Stimulated activated CD4-positive, alpha-beta T cell treated with anti-CD3 and anti-CD28 coated beads, Interleukin-15, amount 100 ng/mL, for 1 hour (primary cell): ENCODE measurements around the gene CACNA2D4.

Source experiments
- DNase-seq, 2 donors: peaks; one replicate each; pipeline ENCODE4 v3.0.0-alpha.2; 2020; ENCODE audit warnings: low read depth in 1 of 2, low spot score in 1 of 2

The CACNA2D4 gene

DNA sequence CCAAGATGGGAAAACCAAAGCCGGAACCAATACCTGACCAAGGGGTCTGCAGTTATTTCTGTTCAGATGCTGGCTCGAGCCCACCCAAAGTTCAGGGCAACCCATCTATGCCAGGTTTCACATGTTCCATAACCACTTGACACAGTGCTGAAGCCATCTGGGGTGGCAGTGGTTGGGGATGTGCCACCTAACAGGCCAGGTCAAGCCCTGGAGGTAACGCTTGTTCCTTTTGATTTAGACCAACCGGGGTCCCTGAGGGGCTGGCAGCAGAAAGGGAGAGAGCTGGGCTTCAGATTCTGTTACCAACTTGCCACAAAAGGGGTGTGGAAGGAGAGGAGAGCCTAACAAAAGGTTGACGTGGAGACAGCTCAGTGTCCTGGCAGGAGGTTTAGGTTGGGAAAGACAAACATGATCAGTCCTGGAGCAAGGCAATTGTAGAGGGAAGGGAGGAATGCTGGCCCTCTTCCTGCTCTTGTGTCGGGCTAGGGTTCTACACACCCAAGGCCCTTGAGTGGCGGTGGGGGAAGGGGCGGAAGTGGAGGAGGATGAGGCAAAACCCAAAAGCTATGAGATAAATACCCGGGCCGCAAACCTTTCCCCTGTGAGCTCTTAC lies 31.9 kb downstream of the CACNA2D4 start:
- DNase-seq: no peak

DNA sequence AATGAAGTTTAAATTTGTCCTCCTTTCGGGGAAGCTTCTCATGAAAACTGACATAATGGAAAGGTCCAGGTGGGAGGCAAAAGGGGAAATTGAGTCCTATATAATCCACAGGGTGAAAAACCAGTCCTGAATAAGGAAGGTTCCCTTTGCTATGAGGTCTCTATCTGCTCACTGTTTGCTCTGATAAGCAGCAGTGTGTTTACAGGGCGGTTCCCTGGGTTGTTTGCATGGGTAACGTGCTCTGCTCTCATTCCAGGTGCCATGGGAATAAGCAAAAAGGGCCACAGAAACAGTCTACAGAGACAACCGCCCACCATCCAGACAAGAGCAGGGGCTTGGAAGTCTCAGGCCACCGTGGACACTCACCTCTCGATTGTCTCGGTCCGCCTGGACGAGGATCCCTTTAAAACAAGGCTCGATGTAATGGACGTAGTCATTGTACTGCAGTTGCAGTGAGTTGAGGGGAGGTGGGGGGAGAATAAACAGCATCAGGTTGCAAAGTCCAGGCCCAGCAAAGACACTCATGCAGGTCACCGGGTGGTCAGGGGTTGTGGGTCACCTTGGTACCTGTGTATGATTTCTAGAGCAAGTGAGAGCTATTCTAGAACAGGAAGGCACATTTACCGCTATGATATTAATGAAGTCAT lies 32.7 kb downstream of the CACNA2D4 start:
- DNase-seq: no peak

DNA sequence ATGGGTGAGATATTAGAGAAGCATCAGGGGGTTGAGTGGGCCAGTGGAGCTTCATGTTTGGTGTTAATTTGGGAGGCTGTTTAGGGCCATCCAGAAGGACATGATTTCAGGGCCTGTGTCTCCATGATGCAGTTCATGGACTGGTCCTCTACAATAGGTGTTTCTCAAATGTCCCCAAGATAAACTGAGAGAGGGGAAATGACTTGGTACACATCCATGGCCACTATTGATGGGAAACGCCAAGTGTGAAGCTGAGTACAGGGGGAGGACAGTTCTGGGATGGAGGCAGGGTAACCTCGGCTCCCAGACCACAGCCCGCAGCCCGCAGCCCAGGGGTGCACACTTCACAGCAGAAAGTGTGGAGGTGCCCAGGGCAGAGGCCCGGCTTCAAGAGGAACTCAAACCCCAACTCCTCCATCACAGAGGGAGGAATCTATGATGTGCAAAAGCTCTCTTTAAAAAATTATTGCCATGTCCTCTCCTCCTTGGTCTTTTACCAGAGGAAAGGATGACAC lies 33.3 kb downstream of the CACNA2D4 start:
- DNase-seq: no peak

DNA sequence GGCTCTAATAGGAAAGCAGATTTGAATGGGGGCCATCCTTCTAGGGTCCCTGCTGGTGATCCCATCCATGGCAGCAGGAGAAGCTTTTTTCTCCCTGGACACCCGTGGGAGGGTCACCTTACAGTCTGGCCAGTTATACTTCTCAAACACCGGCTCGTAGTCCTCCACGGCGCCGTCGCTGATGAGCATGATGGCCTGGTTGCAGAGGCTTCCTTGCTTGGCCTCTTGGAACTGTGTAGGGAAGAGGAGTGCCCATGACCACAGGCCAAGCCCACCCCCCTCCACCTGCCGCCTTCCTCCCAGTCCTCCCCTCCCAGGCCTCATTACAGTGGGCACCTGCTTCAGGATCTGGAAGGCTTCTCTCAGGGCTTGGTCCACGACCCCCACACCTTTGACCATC lies 33.8 kb downstream of the CACNA2D4 start:
- DNase-seq: no peak

DNA sequence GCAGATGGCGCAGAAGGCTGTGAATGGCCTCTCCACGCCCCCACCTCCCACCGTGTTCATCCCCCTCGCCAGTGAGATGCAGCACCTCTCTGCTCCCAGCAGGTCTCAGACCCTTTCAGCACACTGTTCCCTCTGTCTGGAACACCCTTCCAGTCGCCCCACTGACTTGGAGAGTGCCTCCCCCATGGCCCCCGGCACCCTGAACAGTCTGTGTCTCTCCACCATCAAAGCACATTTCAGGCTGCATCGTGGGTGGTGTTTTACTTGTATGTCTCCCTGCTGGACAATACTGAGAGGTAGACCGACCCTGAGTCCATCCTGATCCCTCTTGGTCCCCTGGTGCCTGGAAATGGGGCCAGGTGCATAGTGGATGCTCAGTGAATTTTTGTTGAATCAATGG lies 34.9 kb downstream of the CACNA2D4 start:
- DNase-seq: no peak

DNA sequence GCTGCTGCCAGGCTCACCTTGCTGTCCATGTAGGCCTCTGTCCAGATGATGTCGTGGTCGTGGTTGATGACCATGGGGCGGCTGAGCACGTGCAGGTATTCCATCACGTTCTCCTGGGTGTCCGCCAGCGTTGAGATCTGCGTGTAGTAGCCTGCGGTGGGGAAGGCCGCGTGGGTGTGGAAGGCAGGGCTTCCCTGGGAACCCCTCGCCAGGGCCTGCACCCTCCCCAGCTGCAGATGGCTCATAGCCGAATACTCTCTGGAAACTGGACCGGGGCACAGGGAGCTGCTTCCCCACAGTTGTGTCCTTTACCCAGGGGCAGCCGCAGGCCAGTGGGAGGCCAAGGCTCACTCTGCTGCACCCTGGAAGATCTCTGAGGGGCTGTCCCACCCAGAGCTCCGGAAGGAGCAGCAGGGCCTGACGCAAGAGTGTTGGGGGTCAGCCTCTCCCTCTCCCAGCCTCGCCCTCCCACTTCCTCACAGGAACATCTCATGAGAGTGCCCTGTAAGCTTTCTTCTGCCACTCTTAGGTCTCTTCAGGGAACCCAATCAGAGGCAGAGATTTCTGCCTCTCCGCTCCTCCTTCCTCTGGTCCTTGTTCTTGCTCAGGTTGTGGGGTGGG lies 35.5 kb downstream of the CACNA2D4 start:
- no peak for DNase-seq

DNA sequence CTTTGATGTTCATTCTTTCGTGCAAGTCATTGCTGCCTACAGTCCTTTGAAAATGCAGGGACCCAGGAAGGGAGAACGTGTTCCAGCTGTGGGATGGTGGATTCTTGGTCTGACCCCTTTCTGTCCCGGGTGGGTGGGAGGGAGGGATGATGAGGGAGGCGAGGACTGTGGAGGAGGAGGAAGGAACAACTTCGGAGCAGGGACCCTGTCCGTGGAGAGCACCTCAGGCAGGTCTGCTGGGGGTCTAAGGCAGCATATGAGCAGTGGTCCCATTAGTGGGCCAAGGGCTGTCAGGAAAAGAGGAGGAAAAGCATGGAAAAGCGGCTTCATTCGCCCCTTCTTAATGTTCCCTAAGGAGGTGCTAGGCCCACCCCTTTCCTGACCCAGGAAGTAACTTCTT lies 36.0 kb downstream of the CACNA2D4 start:
- no peak for DNase-seq

DNA sequence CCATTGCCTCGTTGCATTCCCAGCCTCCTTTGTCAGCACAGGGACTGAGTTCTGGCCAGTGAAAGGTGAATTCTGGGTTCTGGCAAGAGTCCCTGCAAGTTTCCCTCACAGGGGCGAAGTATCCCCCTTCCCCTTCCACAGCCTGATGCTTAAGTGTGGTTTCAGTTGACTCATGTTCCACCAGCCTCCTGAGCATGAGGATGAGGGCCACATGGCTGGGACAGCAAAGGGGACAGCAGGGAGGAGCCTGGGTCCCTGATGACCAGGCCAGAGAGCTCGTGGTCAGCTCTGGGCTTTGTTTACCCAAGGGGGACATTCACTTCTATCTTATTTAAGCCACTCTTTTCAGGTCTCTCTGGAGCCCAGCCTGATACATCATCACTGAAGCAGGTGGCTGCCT lies 36.5 kb downstream of the CACNA2D4 start:
- DNase-seq: no peak

DNA sequence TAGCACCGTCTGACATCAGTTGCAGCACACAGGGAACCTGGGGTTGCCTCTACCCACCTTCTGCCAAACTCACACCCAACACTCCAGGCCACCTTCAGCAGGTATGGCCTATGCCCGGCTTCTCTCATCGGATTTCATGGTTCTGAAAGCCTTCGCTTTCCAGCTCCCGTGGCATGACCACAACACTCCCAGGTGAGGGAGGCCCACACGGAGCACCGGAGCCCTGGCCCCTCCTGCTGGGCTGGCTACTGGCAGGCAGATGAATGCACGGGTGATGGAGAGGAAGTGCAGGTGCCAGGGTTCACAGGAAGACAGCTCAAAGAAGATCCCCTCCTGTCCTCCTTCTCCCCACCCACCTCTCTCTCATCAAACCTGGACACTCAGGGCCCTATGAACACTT lies 37.2 kb downstream of the CACNA2D4 start:
- no peak for DNase-seq

DNA sequence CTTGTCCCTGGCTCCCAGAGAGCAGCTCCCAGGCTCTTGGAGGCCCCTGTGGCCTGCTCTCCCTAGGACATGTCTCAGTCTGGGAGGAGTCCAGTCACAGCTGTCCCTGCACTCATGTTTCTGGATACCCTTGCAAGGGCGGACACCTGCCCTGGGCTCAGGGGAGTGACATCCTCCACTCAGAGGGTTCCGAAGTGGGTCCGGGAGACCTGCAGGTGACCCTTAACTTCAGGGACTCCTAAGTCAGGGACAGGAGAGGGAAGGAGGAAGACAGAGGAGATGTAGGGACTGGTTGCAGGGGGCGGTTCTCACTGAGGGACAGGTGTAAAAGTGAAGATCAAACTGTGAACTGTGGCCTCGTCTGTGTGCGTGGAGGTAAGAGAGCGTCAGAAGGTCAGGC lies 37.6 kb downstream of the CACNA2D4 start:
- no peak for DNase-seq

DNA sequence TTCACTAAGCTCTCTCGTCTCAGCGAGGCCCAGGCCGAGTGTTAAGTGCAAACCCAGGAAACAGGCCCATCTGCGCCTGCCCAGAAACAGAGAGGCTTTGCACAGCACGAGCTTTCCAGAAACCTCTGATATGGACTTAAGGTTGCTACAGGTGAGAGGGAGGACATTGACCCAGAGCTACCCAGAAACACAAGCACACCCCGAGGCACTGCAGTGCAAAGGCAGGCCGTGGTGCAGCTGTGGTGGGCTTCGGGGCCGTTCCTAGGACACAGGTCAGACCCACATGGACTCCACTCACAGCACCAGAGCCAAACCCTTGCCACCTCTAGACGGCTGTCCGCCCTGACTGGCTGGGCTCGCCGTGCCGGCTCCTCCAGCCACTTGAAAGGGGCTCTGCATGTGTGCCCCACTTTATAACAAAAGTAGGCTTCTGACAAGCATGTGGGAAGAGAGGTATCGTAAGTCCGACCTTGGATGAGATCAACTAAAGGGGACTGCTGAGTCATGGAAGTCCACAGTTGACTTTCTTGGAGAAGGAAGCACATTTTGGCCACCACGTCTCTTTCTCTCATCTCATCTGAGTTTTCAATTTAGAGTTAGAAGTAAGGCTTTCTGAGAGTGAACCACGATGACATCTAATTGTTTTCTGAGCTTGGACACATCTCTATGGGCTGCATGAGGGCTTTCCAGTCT lies 38.2 kb downstream of the CACNA2D4 start:
- no peak for DNase-seq

DNA sequence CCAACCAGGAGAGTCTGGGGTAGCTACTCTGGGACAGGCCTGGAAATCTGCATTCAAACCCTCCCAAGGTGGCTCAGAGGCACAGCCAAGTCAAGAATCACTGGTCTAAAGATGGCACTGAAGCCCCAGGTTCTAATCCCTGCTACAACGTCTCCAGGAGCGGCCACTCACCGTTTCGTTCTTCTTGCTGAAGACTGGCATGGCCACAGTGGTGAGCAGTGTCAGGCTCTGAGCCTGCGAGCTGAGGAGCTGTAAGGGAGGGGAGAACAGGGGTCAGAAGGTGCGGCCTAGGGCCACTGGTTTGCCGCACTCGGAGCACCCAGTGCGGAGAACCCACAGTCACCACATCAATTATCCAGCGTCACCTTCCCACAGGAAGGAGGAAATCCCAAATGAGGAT lies 38.8 kb downstream of the CACNA2D4 start:
- no peak for DNase-seq

DNA sequence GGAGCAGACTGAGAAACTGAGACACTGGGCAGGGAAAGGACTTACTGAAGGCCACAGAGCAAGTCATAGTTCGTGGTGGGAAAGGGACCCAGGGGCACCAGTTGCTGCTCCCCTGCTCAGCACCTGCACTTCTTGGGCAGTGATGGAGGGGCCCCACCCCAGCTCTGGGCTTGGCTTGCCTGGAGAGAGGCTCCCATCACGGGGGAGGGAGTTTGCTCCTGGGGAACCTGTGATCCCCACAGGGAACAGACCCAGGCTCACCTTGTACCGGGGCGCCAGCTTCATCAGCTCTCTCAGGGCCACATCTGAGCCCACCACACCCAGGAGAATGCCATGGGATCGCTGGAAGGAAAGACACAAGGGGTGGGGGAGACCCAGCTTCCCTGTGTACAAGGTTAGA lies 39.8 kb downstream of the CACNA2D4 start:
- no peak for DNase-seq

DNA sequence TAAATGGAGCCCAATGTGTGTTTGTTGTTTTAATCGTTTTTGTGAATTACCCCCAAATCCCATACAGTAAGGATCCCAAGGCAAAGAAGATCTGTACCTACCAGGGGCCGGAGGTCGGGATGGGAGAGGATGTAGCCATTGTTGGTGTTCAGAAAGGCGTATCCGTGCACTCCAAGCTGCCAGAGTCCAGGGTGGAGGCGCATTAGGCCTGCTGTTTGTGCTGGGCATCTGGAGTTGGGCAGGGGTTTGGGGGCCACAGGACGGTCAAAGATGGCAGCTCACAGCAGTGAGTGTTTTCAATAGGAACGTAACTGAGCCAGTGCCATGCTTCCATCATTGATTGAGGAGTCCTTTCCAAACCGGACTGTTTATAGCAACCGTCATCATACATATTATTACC lies 40.2 kb downstream of the CACNA2D4 start:
- no peak for DNase-seq

DNA sequence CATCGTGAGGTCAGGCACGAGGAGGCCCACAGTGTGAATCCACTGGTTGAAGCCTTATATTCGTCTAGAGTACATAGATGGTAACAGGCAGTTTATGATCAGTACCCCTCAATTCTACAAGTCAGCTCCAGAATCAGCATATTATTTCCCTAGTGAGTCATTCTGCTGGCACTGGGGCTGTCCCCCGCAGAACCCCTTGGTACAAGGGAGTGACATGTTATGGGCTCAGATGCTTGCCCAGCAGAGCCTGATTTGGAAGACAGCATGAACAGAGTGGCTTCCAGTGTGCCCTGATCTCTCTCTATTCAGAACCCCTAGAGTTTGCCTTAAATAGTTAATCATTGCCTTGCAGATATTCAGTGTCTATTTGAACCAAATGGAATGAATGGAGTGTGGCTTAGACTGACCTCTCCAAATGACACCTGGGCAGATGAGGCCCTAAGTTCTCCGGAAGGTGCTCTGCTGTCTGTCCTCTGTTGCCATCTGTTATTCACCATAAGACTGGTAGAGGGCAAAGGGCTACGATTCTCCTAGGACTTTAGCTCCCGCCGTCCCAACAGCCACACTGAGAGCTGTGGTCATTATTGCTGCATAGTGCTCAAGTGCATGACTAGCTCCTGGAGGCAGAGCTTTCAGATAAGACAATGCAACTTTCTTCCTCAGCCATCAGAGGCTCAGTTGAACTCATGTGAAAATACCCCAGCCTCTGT lies 41.1 kb downstream of the CACNA2D4 start:
- no peak for DNase-seq

DNA sequence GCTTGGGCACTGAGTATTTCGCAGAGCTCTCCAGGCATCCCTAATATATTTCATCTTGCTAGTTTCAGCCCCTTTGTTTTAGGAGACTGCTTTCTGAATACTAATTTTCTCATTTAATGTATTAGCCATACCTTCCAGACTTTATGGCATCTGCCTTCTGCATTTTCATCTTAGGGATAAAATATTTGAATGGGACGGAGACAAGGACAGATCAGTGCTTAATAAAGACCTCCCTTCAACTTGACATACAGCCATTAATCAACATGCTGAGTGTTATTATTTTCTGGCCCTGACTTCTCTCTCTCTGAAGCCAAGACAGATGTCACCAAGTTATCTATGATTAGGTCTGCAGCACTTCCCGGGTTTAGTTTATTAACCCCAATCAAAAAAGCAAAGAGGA lies 42.4 kb downstream of the CACNA2D4 start:
- no peak for DNase-seq

DNA sequence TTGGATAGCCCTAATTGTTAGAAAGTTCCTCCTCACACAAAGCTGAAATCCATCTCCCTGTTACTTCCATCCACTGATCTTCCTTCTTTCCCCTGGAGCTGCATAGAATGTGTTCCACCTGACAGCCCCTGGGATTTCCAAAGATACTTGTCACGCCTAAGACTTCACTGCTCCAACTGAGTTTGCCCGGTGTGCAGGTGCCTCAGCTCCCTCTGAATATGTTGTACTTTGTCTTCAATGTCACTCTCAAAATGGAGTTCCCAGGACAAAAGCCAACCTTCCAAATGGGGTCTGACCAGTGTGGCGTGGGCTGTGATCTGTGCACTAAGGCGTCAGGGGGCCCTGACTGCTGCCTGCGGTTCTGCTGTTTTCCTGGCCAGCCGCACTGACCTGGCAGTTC lies 42.8 kb downstream of the CACNA2D4 start:
- no peak for DNase-seq

DNA sequence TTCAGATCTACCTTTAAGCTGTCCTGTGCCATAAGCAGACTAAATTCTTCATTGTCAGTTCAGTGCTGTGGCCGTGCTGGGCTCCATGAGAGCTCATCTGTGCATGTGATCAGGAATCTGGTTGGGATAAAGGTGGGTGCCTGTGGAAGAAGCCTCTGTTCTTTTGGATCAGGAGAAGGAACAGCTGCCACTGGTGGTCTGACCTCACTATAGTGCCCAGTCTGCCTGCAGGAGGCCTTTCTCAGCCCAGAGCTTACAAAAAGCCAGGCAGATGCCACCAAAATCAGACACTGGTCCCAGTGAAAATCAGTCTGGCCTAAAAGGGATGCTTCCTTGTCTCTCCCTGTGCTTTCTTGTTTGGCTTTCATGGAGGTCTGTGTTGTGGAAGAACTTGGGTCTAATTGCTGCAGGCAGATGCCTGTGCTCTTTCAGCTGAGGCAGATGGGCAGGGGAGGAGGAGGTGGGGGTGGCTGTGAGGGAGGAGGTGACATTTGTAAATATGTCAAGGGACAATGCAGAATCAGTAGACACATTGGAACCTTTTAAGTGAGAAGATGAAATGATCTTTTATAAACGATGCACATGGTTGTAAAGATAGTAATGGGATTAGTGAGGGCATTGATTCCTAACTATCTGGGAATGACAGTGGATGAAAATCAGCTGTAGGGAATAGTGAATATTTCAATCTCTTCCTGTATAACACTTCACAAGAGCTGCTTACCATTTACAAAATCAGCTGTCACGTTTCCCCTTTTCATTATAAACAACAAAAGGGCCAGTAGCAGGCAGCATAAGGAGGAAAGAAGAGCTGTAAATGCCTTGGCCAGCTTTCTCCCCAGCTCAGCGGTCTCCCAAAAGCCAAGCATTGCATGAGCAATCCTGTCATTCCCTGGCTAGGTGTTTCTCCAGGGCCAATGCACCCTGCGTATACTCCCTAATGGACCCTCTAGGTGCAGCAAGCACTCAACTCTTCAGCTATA lies 44.6 kb downstream of the CACNA2D4 start:
- DNase-seq: no peak

DNA sequence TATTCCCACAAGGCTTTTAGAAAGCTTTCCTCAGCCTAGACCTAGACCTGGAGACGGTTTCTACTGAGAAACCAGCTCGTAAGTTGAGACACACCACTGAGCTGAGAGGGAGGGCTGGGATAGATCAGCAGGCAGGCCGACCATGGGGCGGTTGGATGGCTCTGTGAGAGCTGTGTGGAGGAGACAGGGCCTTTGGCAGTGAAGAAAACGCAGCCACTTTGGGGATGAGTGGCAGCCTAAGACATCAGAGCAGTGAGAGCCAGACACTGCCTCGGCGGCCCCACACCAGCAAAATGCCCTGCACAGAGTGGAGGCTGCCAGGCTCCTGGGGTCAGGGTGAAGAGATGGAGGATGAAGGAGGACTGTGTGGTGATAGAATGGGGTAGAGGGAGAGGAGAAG lies 46.0 kb downstream of the CACNA2D4 start:
- DNase-seq: no peak

DNA sequence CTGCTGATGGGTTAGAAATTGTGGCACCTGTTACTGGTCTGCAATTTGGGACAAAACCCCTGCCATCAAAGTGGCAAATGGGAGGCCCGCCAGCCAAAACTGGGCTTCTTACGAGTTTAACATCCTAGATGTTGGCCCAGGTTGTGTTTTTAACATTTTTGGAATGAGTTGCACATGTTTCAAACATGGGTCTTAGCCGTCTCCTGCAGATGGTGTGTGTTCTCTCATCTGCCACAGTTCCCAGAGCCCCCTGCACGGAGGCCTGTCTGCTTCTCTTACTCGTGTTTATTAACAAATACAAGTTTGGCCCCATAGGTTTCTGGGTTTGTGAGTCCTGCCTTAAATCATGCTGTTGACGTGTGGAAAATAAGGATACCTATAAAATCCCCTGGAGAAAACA lies 46.5 kb downstream of the CACNA2D4 start:
- DNase-seq: no peak
